GM12878 (cell line): ENCODE results near the gene GPR68. TPM values are rescaled to one million over a fixed set of nuclear protein-coding genes. Genes with fewer than 3 reads are reported as not detected.

ENCODE experiments used
- ATAC-seq: fragments of 200-7000 bp; cut with Tn5 transposase; 3 replicates; pipeline ENCODE4 v1.9.1; 2020; ENCODE audit warnings: mild to moderate bottlenecking, moderate library complexity
- BruUV-seq: library from RNA; stranded (reverse); fragments of 400-500 nt; replicated peaks from 2 replicates; lab custom pipeline; 2021; lab: Mats Ljungman, UMichigan
- CTCF ChIA-PET: fragments of 300-600 bp; sonication (Branson Sonifier 250); formaldehyde crosslinking; extraction: SDS; loops from one replicate; lab custom pipeline; 2021; ENCODE audit warnings: inconsistent platforms; lab: Yijun Ruan, JAX
- POLR2A ChIA-PET: fragments of 350-600 bp; formaldehyde crosslinking; extraction: SDS; loops from one replicate; lab custom pipeline; 2021; ENCODE audit warnings: inconsistent platforms; lab: Charles Lee
- RAD21 ChIA-PET: fragments of 300-600 bp; sonication (Branson Sonifier 250); formaldehyde crosslinking; loops from one replicate; lab custom pipeline; 2023; ENCODE audit warnings: antibody characterized with exemption; ENCODE audit not compliant: unreplicated experiment; lab: Charles Lee
- SMC1A ChIA-PET: fragments of 300-600 bp; sonication (Branson Sonifier 250); formaldehyde crosslinking; loops from one replicate; lab custom pipeline; 2023; ENCODE audit not compliant: unreplicated experiment, uncharacterized antibody; lab: Charles Lee
- DNase-seq: peaks from one replicate; pipeline ENCODE4 v3.0.0-alpha.2; 2011; ENCODE audit warnings: low read depth, low spot score
- FAIRE-seq: peaks from 3 replicates; lab custom pipeline; 2011; peaks lifted over from hg19 to GRCh38; lab: Jason Lieb, UNC
- H2AFZ ChIP-seq: 2 replicates; pipeline ENCODE4 v1.6.0; 2011; ENCODE audit warnings: low read depth, low read length, control low read depth; ENCODE audit not compliant: control insufficient read depth
- H3K27ac ChIP-seq: 2 replicates; pipeline ENCODE4 v1.5.1; 2011; ENCODE audit warnings: control low read depth; ENCODE audit not compliant: control insufficient read depth, insufficient read depth
- H3K27me3 ChIP-seq, 2 experiments: replicated peaks in 1 of 2; 2 replicates each; pipeline versions ENCODE4 v1.6.0 to v1.6.1; 2011; ENCODE audit warnings: low read length in 1 of 2; ENCODE audit not compliant: control insufficient read depth in 2 of 2, insufficient read depth in 2 of 2
- H3K36me3 ChIP-seq, 2 experiments: 2 replicates each; pipeline ENCODE4 v1.5.1; 2011; ENCODE audit warnings: low read length in 1 of 2; ENCODE audit not compliant: control insufficient read depth in 2 of 2, insufficient read depth in 2 of 2
- H3K4me1 ChIP-seq: 2 replicates; pipeline ENCODE4 v1.6.1; 2011; ENCODE audit warnings: mild to moderate bottlenecking, low read length, moderate library complexity, mixed read lengths; ENCODE audit not compliant: control insufficient read depth, insufficient read depth
- H3K4me2 ChIP-seq: 2 replicates; pipeline ENCODE4 v1.6.0; 2011; ENCODE audit warnings: control low read depth; ENCODE audit not compliant: control insufficient read depth, insufficient read depth
- H3K4me3 ChIP-seq: fragments of 200-600 bp; sonication (generic); 2 replicates; pipeline ENCODE4 v1.5.1; 2016
- H3K79me2 ChIP-seq: 2 replicates; pipeline ENCODE4 v1.6.0; 2011; ENCODE audit warnings: low read length; ENCODE audit not compliant: control insufficient read depth, insufficient read depth
- H3K9ac ChIP-seq: 2 replicates; pipeline ENCODE4 v1.8.0; 2011; ENCODE audit warnings: low read length, control low read depth, mixed read lengths; ENCODE audit not compliant: control insufficient read depth, insufficient read depth
- H3K9me3 ChIP-seq: replicated peaks from 3 replicates; pipeline ENCODE4 v1.5.1; 2011; ENCODE audit warnings: mild to moderate bottlenecking, low read length; ENCODE audit not compliant: control insufficient read depth, insufficient read depth
- H4K20me1 ChIP-seq: 2 replicates; pipeline ENCODE4 v1.6.0; 2011; ENCODE audit not compliant: control insufficient read depth, insufficient read depth
- CREB1 ChIP-seq: IDR thresholded peaks from 2 replicates; pipeline ENCODE4 v1.6.1; 2012; ENCODE audit warnings: low read depth, mild to moderate bottlenecking, inconsistent platforms
- CUX1 ChIP-seq: IDR thresholded peaks from 2 replicates; pipeline ENCODE4 v1.6.1; 2012; ENCODE audit warnings: improper control_type of control experiment, low read depth, low read length; ENCODE audit not compliant: insufficient replicate concordance
- DPF2 ChIP-seq: fragments of 450-650 bp; IDR thresholded peaks from 2 replicates; pipeline ENCODE4 v1.6.1; 2017; ENCODE audit warnings: mild to moderate bottlenecking
- HCFC1 ChIP-seq: fragments of 150-350 bp; IDR thresholded peaks from 2 replicates; pipeline ENCODE4 v1.6.1; 2014; ENCODE audit warnings: low read length
- MXI1 ChIP-seq: fragments of 150-350 bp; IDR thresholded peaks from 2 replicates; pipeline ENCODE4 v1.6.1; 2011; ENCODE audit warnings: low read depth, mild to moderate bottlenecking, inconsistent platforms, low read length, improper control_type of control experiment
- RAD21 ChIP-seq: IDR thresholded peaks from 2 replicates; pipeline ENCODE4 v1.6.1; 2011; ENCODE audit warnings: mild to moderate bottlenecking, low read depth, low read length, moderate library complexity; ENCODE audit not compliant: insufficient read depth
- RUNX3 ChIP-seq: IDR thresholded peaks from 2 replicates; pipeline ENCODE4 v1.6.1; 2012; ENCODE audit warnings: low read length, inconsistent platforms
- SMARCA5 ChIP-seq: fragments of 450-650 bp; IDR thresholded peaks from 2 replicates; pipeline ENCODE4 v1.6.1; 2017; ENCODE audit warnings: mild to moderate bottlenecking
- TCF7 ChIP-seq: IDR thresholded peaks from 2 replicates; pipeline ENCODE4 v1.6.1; 2014; ENCODE audit warnings: antibody characterized with exemption, borderline replicate concordance
- ZBTB11 ChIP-seq: fragments of 450-650 bp; formaldehyde crosslinking; IDR thresholded peaks from 2 replicates; pipeline ENCODE4 v1.5.0; 2022; ENCODE audit warnings: mild to moderate bottlenecking, missing genetic modification characterization
- ZNF274 ChIP-seq: IDR thresholded peaks from one replicate; pipeline ENCODE4 v1.8.0; 2011; ENCODE audit not compliant: insufficient read length, insufficient read depth
- ZNF687 ChIP-seq: fragments of 450-650 bp; IDR thresholded peaks from 2 replicates; pipeline ENCODE4 v1.6.1; 2017; ENCODE audit warnings: mild to moderate bottlenecking, moderate library complexity
- WGBS: methylation state at CpG from one replicate; pipeline ENCODE4 v1.1.6; 2016; ENCODE audit warnings: low lambda C conversion rate; ENCODE audit not compliant: insufficient replicate concordance, insufficient coverage; ENCODE audit errors: missing lambda C conversion rate; 5-methylcytosine and 5-hydroxymethylcytosine counted together
- in situ Hi-C: fragments of 300-500 bp; cut with MboI; formaldehyde crosslinking; loops from 9 replicates; pipeline ENCODE4 v1.14.3; 2018; ENCODE audit warnings: mixed read lengths
- intact Hi-C: fragments of 100-400 bp; cut with micrococcal nuclease; formaldehyde crosslinking; loops from one replicate; pipeline ENCODE4 v1.14.2; 2022; ENCODE audit not compliant: unreplicated experiment
- polyA plus RNA-seq, 11 experiments: library from polyadenylated mRNA; depleted of rRNA in 4 of 11; unstranded in 6 of 11; stranded (reverse) in 5 of 11; fragments of >200 nt; fragmentation: Nextera tagmentation in 4 of 11; fragmentation: Illumina TruSeq in 1 of 11; extraction: Ambion mirVana in 4 of 11; extraction: Trizol in 1 of 11; gene quantifications; 1 replicate in 1 of 11; 2 replicates in 10 of 11; pipeline versions ENCODE4 v1.2.1 to v1.2.3, GENCODE V29; 2011 to 2016; ENCODE audit warnings: inconsistent platforms in 2 of 11, missing spikeins in 2 of 11, low read depth in 1 of 11
- total RNA-seq, 4 experiments: library from RNA; depleted of rRNA in 3 of 4; stranded (reverse); fragments of >200 nt in 3 of 4; fragmentation: Illumina TruSeq in 1 of 4; extraction: Trizol in 1 of 4; gene quantifications; 2 replicates each; pipeline versions ENCODE4 v1.2.1 to v1.2.3, GENCODE V29; 2013 to 2021

The GPR68 gene
- total and polyA plus RNA-seq, 10 of the 15 experiments (the other 5 are each of a cell fraction or from before 2014, with no cell fraction given) = 0.06 to 3.4 (median 1.8) TPM

- intact Hi-C loops (no loop called here), in situ Hi-C loops (no loop called here)
- no peak overlapping the region for H2AFZ ChIP-seq
- no peaks in the 10 kb centered on the region; the same call in 2 of the 3 replicates for H3K9me3 ChIP-seq
- H3K4me3 ChIP-seq = no peak overlapping the region
- peaks cover 0 to 8% of the 10 kb centered on the region in 2 experiments; a peak in 2 of 4 replicates for H3K36me3 ChIP-seq
- SMC1A ChIA-PET = interaction anchor here (1.0 to 9.8 kb wide), 4 partner anchors 10 to 113 kb away, joined by 3 to 142 read pairs (median 16); no protein-coding TSS in a partner anchor
- ATAC-seq (no peak), DNase-seq (no peak), FAIRE-seq (no peak)
- no peaks in the 10 kb centered on the region for H4K20me1 ChIP-seq
- 69% methylated on average over 4 of the region's 4 CpGs for WGBS
- CTCF ChIA-PET = interaction anchor here (1.6 to 2.3 kb wide), 2 partner anchors 11 to 14 kb away, joined by 5 to 7 read pairs; no protein-coding TSS in a partner anchor
- peaks cover 15% of the 10 kb centered on the region for H3K79me2 ChIP-seq
- H3K27me3 ChIP-seq = no peaks in the 10 kb centered on the region
- BruUV-seq = no TSS peak
- H3K27ac ChIP-seq = no peak overlapping the region
- RAD21 ChIA-PET = interaction anchor here (1.9 kb wide), 1 partner anchor 10 kb away, joined by 16 read pairs; no protein-coding TSS in a partner anchor
- peaks cover 21% of the 10 kb centered on the region for H3K4me1 ChIP-seq
- POLR2A ChIA-PET = interaction anchor here (2.1 kb wide), 1 partner anchor 10 kb away, joined by 12 read pairs; no protein-coding TSS in a partner anchor
- no peak overlapping the region for H3K9ac ChIP-seq
- H3K4me2 ChIP-seq = no peak overlapping the region
- no peak for TF ChIP-seq ZNF687
- TF ChIP-seq TCF7 = no peak
- no peak for TF ChIP-seq RUNX3
- no peak for TF ChIP-seq CREB1
- no peak for TF ChIP-seq RAD21
- no peak for TF ChIP-seq HCFC1
- TF ChIP-seq MXI1 = no peak
- no peak for TF ChIP-seq SMARCA5
- no peak for TF ChIP-seq ZNF274
- TF ChIP-seq ZBTB11 = no peak
- no peak for TF ChIP-seq DPF2
- TF ChIP-seq CUX1 = no peak
These were observed 6.4 kb downstream of the GPR68 start for GRCh38 chr14:91238085-91238484.
